ENCODE data around the gene FNBP1L. TPM values are rescaled to one million over a fixed set of nuclear protein-coding genes. Genes with fewer than 3 reads are reported as not detected.

The FNBP1L gene
- total and polyA plus RNA-seq, 2 of the 8 experiments (the other 6 are each of a cell fraction or from before 2014, with no cell fraction given): 48.9 to 95.9 TPM

GRCh38 chr1:93434987-93435386 lies 12.9 kb upstream of the FNBP1L start:
- H3K18ac ChIP-seq (ENCODE audit: extremely low read depth, low read length): no peak overlapping the region
- CTCF ChIA-PET (ENCODE audit: partially characterized antibody): interaction anchor here (0.6 to 1.7 kb wide), 10 partner anchors 8 to 394 kb away, joined by 3 to 7 read pairs (median 3); no protein-coding TSS in a partner anchor

More at GRCh38 chr1:93434987-93435386, 12.9 kb upstream of the FNBP1L start:
- no peak overlapping the region for H3K56ac ChIP-seq (replicated peaks; ENCODE audit: insufficient read length, low read depth, low read length)
- POLR2A ChIA-PET (ENCODE audit: partially characterized antibody): interaction anchor here (2.0 to 2.4 kb wide), 2 partner anchors 11 to 13 kb away, joined by 5 to 12 read pairs; partner anchors contain the start of gene FNBP1L
- H3K4me3 ChIP-seq (ENCODE audit: extremely low read depth in 1 of 4, insufficient read depth in 2 of 4, low read depth in 3 of 4, low read length in 4 of 4): no peak overlapping the region
- no peak overlapping the region for H2BK12ac ChIP-seq (ENCODE audit: low read depth, low read length)
- TF ChIP-seq RXRA (IDR thresholded peaks at IDR 0.05; ENCODE audit: insufficient read depth, low read depth, low read length) (no peak), ATF2 (IDR thresholded peaks at IDR 0.05; ENCODE audit: low read length) (no peak), ZNF274 (IDR thresholded peaks at IDR 0.05; ENCODE audit: borderline replicate concordance, extremely low read depth, low read length) (no peak), SP4 (IDR thresholded peaks at IDR 0.05; ENCODE audit: low read length) (no peak), EGR1 (IDR thresholded peaks at IDR 0.05; ENCODE audit: borderline replicate concordance, low read depth, low read length) (no peak), JUN (IDR thresholded peaks at IDR 0.05; ENCODE audit: low read depth, low read length) (no peak), NRF1 (IDR thresholded peaks at IDR 0.05; ENCODE audit: low read depth, low read length) (no peak), HDAC6 (IDR thresholded peaks at IDR 0.05; ENCODE audit: low read depth, low read length) (no peak), TCF12 (IDR thresholded peaks at IDR 0.05; ENCODE audit: low read depth, low read length) (no peak)
- no peak overlapping the region for H2AFZ ChIP-seq (ENCODE audit: low read length)
- H3K4ac ChIP-seq (replicated peaks; ENCODE audit: insufficient read length, low read depth, low read length): no peak overlapping the region
- no peaks in the 10 kb centered on the region; a peak in 1 of 7 replicates for H3K27me3 ChIP-seq (replicated peaks in 1 of 4; ENCODE audit: control insufficient read depth in 3 of 4, extremely low read depth in 1 of 4, insufficient read depth in 3 of 4, low read length in 3 of 4)
- H3K4me2 ChIP-seq (ENCODE audit: insufficient read depth in 1 of 2, low read depth in 2 of 2, low read length in 2 of 2): no peak overlapping the region
- H2AK5ac ChIP-seq (ENCODE audit: low read depth, low read length): no peak overlapping the region
- H3K14ac ChIP-seq (ENCODE audit: insufficient read length): no peak overlapping the region
- no peak overlapping the region for H3K23ac ChIP-seq (ENCODE audit: insufficient read length)
- H3K36me3 ChIP-seq (ENCODE audit: control insufficient read depth in 2 of 4, insufficient read depth in 4 of 4, low read length in 3 of 4): no peaks in the 10 kb centered on the region; a peak in 1 of 8 replicates
- H3K27ac ChIP-seq (ENCODE audit: low read depth, low read length): no peak overlapping the region
- no peak overlapping the region for H4K5ac ChIP-seq (ENCODE audit: insufficient read length, low read depth, low read length)
- peaks cover 15 to 20% of the 10 kb centered on the region in 2 experiments; a peak in 3 of 4 replicates for H3K9me3 ChIP-seq (ENCODE audit: insufficient read depth in 2 of 2, low read depth in 1 of 2, low read length in 1 of 2)
- no peaks in the 10 kb centered on the region for H3K79me1 ChIP-seq (ENCODE audit: low read depth, low read length)
- no peak overlapping the region for H4K91ac ChIP-seq (replicated peaks; ENCODE audit: insufficient read length, low read length)
- DNase-seq (ENCODE audit: low read depth in 1 of 2, low spot score in 2 of 2) (no peak), FAIRE-seq (no peak)
- H2BK5ac ChIP-seq (ENCODE audit: low read depth, low read length): no peak overlapping the region
- H2BK120ac ChIP-seq (replicated peaks; ENCODE audit: low read depth, low read length): no peak overlapping the region
- no peak overlapping the region for H4K8ac ChIP-seq (ENCODE audit: extremely low read depth, insufficient read depth, low read length)
- 94% methylated on average over 5 of the region's 5 CpGs; no CpG with 5 or more reads in 1 of the 2 experiments for WGBS, 2 experiments (ENCODE audit: extremely low coverage in 1 of 2, insufficient coverage in 1 of 2, insufficient read length in 1 of 2, insufficient replicate concordance in 2 of 2, low coverage in 1 of 2, low lambda C conversion rate in 2 of 2, missing lambda C conversion rate in 1 of 2)
- no peaks in the 10 kb centered on the region; a peak in 1 of 7 replicates for H3K4me1 ChIP-seq (replicated peaks in 1 of 4; ENCODE audit: control insufficient read depth in 3 of 4, insufficient read depth in 4 of 4, low read length in 3 of 4)
- H2BK20ac ChIP-seq (ENCODE audit: low read length): peak overlapping the region; percentile 76
- no peaks in the 10 kb centered on the region for H4K20me1 ChIP-seq (replicated peaks in 1 of 2; ENCODE audit: control insufficient read depth in 1 of 2, insufficient read depth in 2 of 2, low read length in 2 of 2)
- no peaks in the 10 kb centered on the region for H3K79me2 ChIP-seq (ENCODE audit: control insufficient read depth in 1 of 2, insufficient read depth in 2 of 2, low read length in 2 of 2)
- 0 out of 2 replicates have a peak overlapping the region, but pooled peaks have one; percentile 22 for H2BK15ac ChIP-seq (ENCODE audit: low read length)
- H3K9ac ChIP-seq (replicated peaks in 1 of 4; ENCODE audit: extremely low read depth in 1 of 4, low read depth in 3 of 4, low read length in 3 of 4): no peak overlapping the region
- H3K23me2 ChIP-seq (ENCODE audit: low read depth, low read length): no peaks in the 10 kb centered on the region

Data from H1 (cell line).